PFSK-1 (cell line): ENCODE data around the gene FADS1.

ENCODE experiments used
- FOXP2 ChIP-seq: optimal IDR thresholded peaks from 2 replicates; pipeline ENCODE3; 2011; ENCODE audit warnings: borderline replicate concordance, control low read depth, inconsistent platforms; ENCODE audit not compliant: insufficient read depth; ENCODE audit errors: extremely low read length, extremely low read depth
- POLR2AphosphoS5 ChIP-seq: IDR thresholded peaks from 2 replicates; pipeline ENCODE4 v1.6.1; 2012; ENCODE audit warnings: low read depth, mild to moderate bottlenecking, control low read depth, low read length, moderate library complexity
- REST ChIP-seq, 2 experiments: IDR thresholded peaks; 2 replicates each; pipeline versions ENCODE4 v1.6.1 to v1.8.0; 2011 to 2012; ENCODE audit warnings: low read depth in 2 of 2, low read length in 2 of 2, control low read depth in 1 of 2, inconsistent platforms in 1 of 2, mild to moderate bottlenecking in 1 of 2, moderate library complexity in 1 of 2; ENCODE audit not compliant: insufficient read depth in 1 of 2
- SIN3A ChIP-seq: IDR thresholded peaks from 2 replicates; pipeline ENCODE4 v1.6.1; 2012; ENCODE audit warnings: mild to moderate bottlenecking, low read length, moderate library complexity, borderline replicate concordance; ENCODE audit not compliant: insufficient read depth
- TAF1 ChIP-seq: IDR thresholded peaks from 2 replicates; pipeline ENCODE4 v1.6.1; 2012; ENCODE audit warnings: low read length, control low read depth, borderline replicate concordance; ENCODE audit not compliant: insufficient read depth

The FADS1 gene

GRCh38 chr11:61769946-61770683, 46.7 kb downstream of the FADS1 start:
- no peak for TF ChIP-seq SIN3A
- TF ChIP-seq FOXP2, result no peak
- TF ChIP-seq TAF1, result no peak
- no peak for TF ChIP-seq REST (IDR thresholded peaks at IDR 0.05; ENCODE audit: insufficient read depth in 1 of 2, low read depth in 2 of 2, low read length in 2 of 2)
- no peak for TF ChIP-seq POLR2AphosphoS5

GRCh38 chr11:61769169-61769920, 47.5 kb downstream of the FADS1 start:
- TF ChIP-seq TAF1 (no peak), FOXP2 (no peak)

- TF ChIP-seq SIN3A, result no peak
- no peak for TF ChIP-seq REST (IDR thresholded peaks at IDR 0.05; ENCODE audit: insufficient read depth in 1 of 2, low read depth in 2 of 2, low read length in 2 of 2)
- TF ChIP-seq TAF1, result no peak
- TF ChIP-seq POLR2AphosphoS5, result no peak
Measured at GRCh38 chr11:61768376-61769076, 48.3 kb downstream of the FADS1 start.

GRCh38 chr11:61766353-61766841, 50.4 kb downstream of the FADS1 start:
- TF ChIP-seq FOXP2, result peak; percentile 65
- no peak for TF ChIP-seq POLR2AphosphoS5

- no peak for TF ChIP-seq TAF1
- TF ChIP-seq POLR2AphosphoS5, result no peak
- TF ChIP-seq REST (IDR thresholded peaks at IDR 0.05; ENCODE audit: insufficient read depth in 1 of 2, low read depth in 2 of 2, low read length in 2 of 2), result no peak
Measured at GRCh38 chr11:61765550-61766253, 51.1 kb downstream of the FADS1 start.
